Measurements from ENCODE around the gene CERS6.
A peak's percentile ranks its signal among the peaks of the same experiment; 100 is the strongest.

CERS6 gene

GRCh38 chr2:168639441-168639898 lies 183.4 kb downstream of the CERS6 start:
- TF ChIP-seq CTCF (IDR thresholded peaks at IDR 0.05; ENCODE audit: insufficient read depth, low read length, missing control alignments): no peak
- DNase-seq (ENCODE audit: low read depth, low spot score): peak; percentile 79
- no peak overlapping the region for H3K4me3 ChIP-seq (ENCODE audit: low read depth, low read length)
- CTCF ChIA-PET: interaction anchor here (0.9 kb wide), 2 partner anchors 10 to 169 kb away, joined by 3 to 4 read pairs; no protein-coding TSS in a partner anchor
- POLR2A ChIA-PET: no interaction called here

- no peak for TF ChIP-seq CTCF (IDR thresholded peaks at IDR 0.05; ENCODE audit: insufficient read depth, low read length, missing control alignments)
Observed at GRCh38 chr2:168640039-168640438, 184.0 kb downstream of the CERS6 start.

GRCh38 chr2:168641636-168642035 lies 185.6 kb downstream of the CERS6 start:
- DNase-seq (ENCODE audit: low read depth, low spot score): no peak
- CTCF ChIA-PET: no interaction called here
- no peak overlapping the region for H3K4me3 ChIP-seq (ENCODE audit: low read depth, low read length)
- no peak for TF ChIP-seq CTCF (IDR thresholded peaks at IDR 0.05; ENCODE audit: insufficient read depth, low read length, missing control alignments)
- POLR2A ChIA-PET: no interaction called here

More at GRCh38 chr2:168640039-168640438, 184.0 kb downstream of the CERS6 start:
- no peak overlapping the region for H3K4me3 ChIP-seq (ENCODE audit: low read depth, low read length)
- CTCF ChIA-PET: interaction anchor here (0.9 kb wide), 1 partner anchor 10 kb away, joined by 4 read pairs; no protein-coding TSS in a partner anchor
- POLR2A ChIA-PET: interaction anchor here (0.9 kb wide), 1 partner anchor 23 kb away, joined by 3 read pairs; no protein-coding TSS in a partner anchor
- no peak for DNase-seq (ENCODE audit: low read depth, low spot score)

GRCh38 chr2:168642873-168643272 lies 186.8 kb downstream of the CERS6 start:
- ChIA-PET POLR2A (no interaction called here), CTCF (no interaction called here)
- TF ChIP-seq CTCF (IDR thresholded peaks at IDR 0.05; ENCODE audit: insufficient read depth, low read length, missing control alignments): no peak
- H3K4me3 ChIP-seq (ENCODE audit: low read depth, low read length): no peak overlapping the region
- no peak for DNase-seq (ENCODE audit: low read depth, low spot score)

GRCh38 chr2:168643979-168644378 lies 187.9 kb downstream of the CERS6 start:
- no peak overlapping the region for H3K4me3 ChIP-seq (ENCODE audit: low read depth, low read length)
- POLR2A ChIA-PET: no interaction called here
- peak; percentile 45 for DNase-seq (ENCODE audit: low read depth, low spot score)
- CTCF ChIA-PET: interaction anchor here (1.0 kb wide), 1 partner anchor 525 kb away, joined by 3 read pairs; no protein-coding TSS in a partner anchor
- no peak for TF ChIP-seq CTCF (IDR thresholded peaks at IDR 0.05; ENCODE audit: insufficient read depth, low read length, missing control alignments)

- no peak for TF ChIP-seq CTCF (IDR thresholded peaks at IDR 0.05; ENCODE audit: insufficient read depth, low read length, missing control alignments)
- ChIA-PET POLR2A (no interaction called here), CTCF (no interaction called here)
- H3K4me3 ChIP-seq (ENCODE audit: low read depth, low read length): no peak overlapping the region
- DNase-seq (ENCODE audit: low read depth, low spot score): no peak
Observed at GRCh38 chr2:168645696-168646338, 189.7 kb downstream of the CERS6 start.
